K562 (cell line): ENCODE measurements around the gene PODN. TPM values are rescaled to one million over a fixed set of nuclear protein-coding genes. Genes with fewer than 3 reads are reported as not detected.

Experiments
- ATAC-seq: fragments of 200-7000 bp; cut with Tn5 transposase; 3 replicates; pipeline ENCODE4 v1.9.1; 2020; ENCODE audit warnings: moderate library complexity
- BruUV-seq: library from RNA; stranded (reverse); fragments of 400-500 nt; replicated peaks from 2 replicates; lab custom pipeline; 2021; lab: Mats Ljungman, UMichigan
- CTCF ChIA-PET: fragments of 300-600 bp; formaldehyde crosslinking; extraction: SDS; loops from one replicate; lab custom pipeline; 2021; ENCODE audit warnings: low intra/inter-chr PET ratio; lab: Yijun Ruan, JAX
- POLR2A ChIA-PET: fragments of 300-600, 350-650 bp; sonication (Branson Sonifier 250); formaldehyde crosslinking; extraction: SDS; loops from one replicate; lab custom pipeline; 2021; ENCODE audit warnings: antibody characterized with exemption, inconsistent platforms; lab: Yijun Ruan, JAX
- DNase-seq, 4 experiments: peaks; one replicate each; pipeline versions ENCODE4 v3.0.0 to v3.0.0-alpha.2; 2011 to 2018; ENCODE audit warnings: low spot score in 3 of 4, mixed read lengths in 3 of 4; ENCODE audit errors: extremely low read depth in 1 of 4
- FAIRE-seq: peaks from 2 replicates; lab custom pipeline; 2011; peaks lifted over from hg19 to GRCh38; lab: Jason Lieb, UNC
- H2AFZ ChIP-seq: 2 replicates; pipeline ENCODE4 v1.6.0; 2011; ENCODE audit warnings: low read depth, low read length, control low read depth, inconsistent platforms
- H3K27ac ChIP-seq: fragments of 200-600 bp; 3 replicates; pipeline ENCODE4 v1.8.0; 2011; ENCODE audit warnings: low read depth, mild to moderate bottlenecking, control low read depth, inconsistent platforms, low read length, moderate library complexity, mixed read lengths; ENCODE audit errors: extremely low read depth
- H3K27me3 ChIP-seq, 2 experiments: fragments of 300-600 bp in 1 of 2; 2 replicates in 1 of 2; 3 replicates in 1 of 2; pipeline versions ENCODE4 v1.6.0 to v1.8.0; 2011; ENCODE audit warnings: inconsistent platforms in 2 of 2, low read length in 2 of 2, mild to moderate bottlenecking in 1 of 2, mixed read lengths in 1 of 2, moderate library complexity in 1 of 2; ENCODE audit not compliant: control insufficient read depth in 2 of 2, insufficient read depth in 2 of 2
- H3K36me3 ChIP-seq: fragments of 300-600 bp; 3 replicates; pipeline ENCODE4 v1.8.0; 2011; ENCODE audit warnings: mild to moderate bottlenecking, low read length, inconsistent platforms; ENCODE audit not compliant: control insufficient read depth, insufficient read depth
- H3K4me1 ChIP-seq, 2 experiments: fragments of 200-600 bp in 1 of 2; replicated peaks in 1 of 2; 2 replicates in 1 of 2; 3 replicates in 1 of 2; pipeline versions ENCODE4 v1.5.1 to v1.8.0; 2011; ENCODE audit warnings: inconsistent platforms in 2 of 2, low read length in 2 of 2, mild to moderate bottlenecking in 1 of 2, mixed read lengths in 1 of 2, moderate library complexity in 1 of 2; ENCODE audit not compliant: control insufficient read depth in 2 of 2, insufficient read depth in 2 of 2
- H3K4me2 ChIP-seq: 2 replicates; pipeline ENCODE4 v1.6.1; 2011; ENCODE audit warnings: low read length, control low read depth, inconsistent platforms, mixed read lengths; ENCODE audit not compliant: insufficient read depth
- H3K4me3 ChIP-seq: fragments of 200-600 bp; sonication (generic), shearing (Covaris generic); 2 replicates; pipeline ENCODE4 v1.5.1; 2016; ENCODE audit warnings: control low read depth, inconsistent platforms
- H3K79me2 ChIP-seq: fragments of 200-600 bp; 3 replicates; pipeline ENCODE4 v1.8.0; 2011; ENCODE audit warnings: low read length, inconsistent platforms; ENCODE audit not compliant: control insufficient read depth, insufficient read depth
- H3K9ac ChIP-seq, 2 experiments: 2 replicates each; pipeline versions ENCODE4 v1.6.0 to v1.6.1; 2011; ENCODE audit warnings: low read depth in 2 of 2, low read length in 2 of 2, control low read depth in 1 of 2, inconsistent platforms in 1 of 2, mild to moderate bottlenecking in 1 of 2, mixed read lengths in 1 of 2; ENCODE audit not compliant: insufficient read depth in 1 of 2
- H3K9me1 ChIP-seq: one replicate; pipeline ENCODE4 v1.6.0; 2011; ENCODE audit warnings: inconsistent platforms, mild to moderate bottlenecking, low read length, moderate library complexity; ENCODE audit not compliant: control insufficient read depth, insufficient read depth
- H3K9me3 ChIP-seq: replicated peaks from 2 replicates; pipeline ENCODE4 v1.5.1; 2011; ENCODE audit warnings: low read depth, low read length, inconsistent platforms; ENCODE audit not compliant: control insufficient read depth, insufficient read depth
- H4K20me1 ChIP-seq: replicated peaks from 2 replicates; pipeline ENCODE4 v1.6.1; 2011; ENCODE audit warnings: low read length, inconsistent platforms, mixed read lengths; ENCODE audit not compliant: control insufficient read depth, insufficient read depth
- CAMTA2 ChIP-seq: fragments of 250-450 bp; sonication (Bioruptor Pico); conservative IDR thresholded peaks from 2 replicates; pipeline ENCODE4 v1.5.1; 2022
- ELF4 ChIP-seq: fragments of 450-650 bp; formaldehyde crosslinking; IDR thresholded peaks from 2 replicates; pipeline ENCODE4 v1.4.0; 2022; ENCODE audit warnings: missing genetic modification characterization
- FOXJ2 ChIP-seq: fragments of 200-800 bp; sonication (Bioruptor generic); IDR thresholded peaks from 2 replicates; pipeline ENCODE4 v1.6.1; 2016; ENCODE audit warnings: missing genetic modification characterization, missing compliant biosample characterization
- HLTF ChIP-seq: fragments of 450-650 bp; IDR thresholded peaks from 2 replicates; pipeline ENCODE4 v1.6.1; 2016
- KAT7 ChIP-seq: sonication (generic); formaldehyde crosslinking; IDR thresholded peaks from 2 replicates; pipeline ENCODE4 v1.8.0; 2022; ENCODE audit warnings: missing genetic modification reagents, mild to moderate bottlenecking, borderline replicate concordance
- MAZ ChIP-seq, 2 experiments: fragments of 450-650 bp in 1 of 2; sonication (generic) in 1 of 2; formaldehyde crosslinking; IDR thresholded peaks in 1 of 2; conservative IDR thresholded peaks in 1 of 2; 2 replicates each; pipeline versions ENCODE4 v1.4.0 to v1.5.0; 2020; ENCODE audit warnings: mild to moderate bottlenecking in 1 of 2, missing genetic modification reagents in 1 of 2
- MCM7 ChIP-seq, 2 experiments: fragments of 450-650 bp; IDR thresholded peaks; 2 replicates each; pipeline ENCODE4 v1.6.1; 2016 to 2018
- NFATC3 ChIP-seq: fragments of 450-650 bp; IDR thresholded peaks from 2 replicates; pipeline ENCODE4 v1.6.1; 2017; ENCODE audit warnings: mild to moderate bottlenecking
- NR2C1 ChIP-seq, 2 experiments: fragments of 450-650 bp; IDR thresholded peaks; 2 replicates each; pipeline ENCODE4 v1.6.1; 2017; ENCODE audit warnings: mild to moderate bottlenecking in 2 of 2, antibody characterized with exemption in 1 of 2, inconsistent platforms in 1 of 2, missing compliant biosample characterization in 1 of 2, missing genetic modification characterization in 1 of 2
- PHB2 ChIP-seq: fragments of 450-650 bp; IDR thresholded peaks from 2 replicates; pipeline ENCODE4 v1.6.1; 2017; ENCODE audit warnings: low read depth
- POLR2AphosphoS2 ChIP-seq: IDR thresholded peaks from 2 replicates; pipeline ENCODE4 v1.6.1; 2012; ENCODE audit warnings: low read length, improper control_type of control experiment
- POLR3A ChIP-seq: IDR thresholded peaks from 2 replicates; pipeline ENCODE4 v1.6.1; 2011; ENCODE audit warnings: borderline replicate concordance, mild to moderate bottlenecking, moderate library complexity; ENCODE audit not compliant: insufficient read length, insufficient read depth; ENCODE audit errors: extremely low read depth
- PPARD ChIP-seq: fragments of 250-450 bp; sonication (Bioruptor Pico); IDR thresholded peaks from 2 replicates; pipeline ENCODE4 v1.8.0; 2022; ENCODE audit warnings: inconsistent platforms, mild to moderate bottlenecking, moderate library complexity
- TCF7 ChIP-seq: sonication (generic); IDR thresholded peaks from 2 replicates; pipeline ENCODE4 v1.6.1; 2016; ENCODE audit warnings: antibody characterized with exemption, borderline replicate concordance
- ZNF12 ChIP-seq: sonication (generic); formaldehyde crosslinking; IDR thresholded peaks from 2 replicates; pipeline ENCODE4 v1.4.0; 2020; ENCODE audit warnings: mild to moderate bottlenecking, missing genetic modification reagents
- ZNF695 ChIP-seq: fragments of 450-650 bp; formaldehyde crosslinking; IDR thresholded peaks from 2 replicates; pipeline ENCODE4 v1.4.0; 2020; ENCODE audit warnings: mild to moderate bottlenecking, moderate library complexity
- in situ Hi-C: fragments of 300-500 bp; cut with MboI; formaldehyde crosslinking; loops from 4 replicates; pipeline ENCODE4 v1.15.0; 2018; ENCODE audit warnings: inconsistent platforms, mixed read lengths
- intact Hi-C: fragments of 100-400 bp; cut with micrococcal nuclease; formaldehyde crosslinking; loops from 2 replicates; pipeline ENCODE4 v1.14.2; 2022
- polyA plus RNA-seq, 8 experiments: library from polyadenylated mRNA; depleted of rRNA in 4 of 8; stranded (reverse) in 5 of 8; unstranded in 3 of 8; fragments of >200 nt; fragmentation: Nextera tagmentation in 2 of 8; fragmentation: Illumina TruSeq in 1 of 8; extraction: Ambion mirVana in 2 of 8; extraction: Trizol in 1 of 8; gene quantifications; 2 replicates each; pipeline versions ENCODE4 v1.2.1 to v1.2.3, GENCODE V29; 2011 to 2014; ENCODE audit warnings: inconsistent platforms in 1 of 8, missing spikeins in 1 of 8
- total RNA-seq, 7 experiments: library from RNA; depleted of rRNA in 6 of 7; stranded (reverse); fragments of >200 nt in 6 of 7; fragmentation: Illumina TruSeq in 2 of 7; extraction: Trizol in 2 of 7; gene quantifications; 2 replicates each; pipeline versions ENCODE4 v1.2.1 to v1.2.3, GENCODE V29; 2011 to 2021; ENCODE audit warnings: low replicate concordance in 1 of 7
- TF ChIP-seq, protein P1 (sequence below): sonication (generic); formaldehyde crosslinking; IDR thresholded peaks from 2 replicates; pipeline ENCODE4 v1.8.1; 2022; ENCODE audit warnings: missing genetic modification reagents
- TF ChIP-seq, protein P2 (sequence below): fragments of 250-450 bp; sonication (Bioruptor Pico); IDR thresholded peaks from 2 replicates; pipeline ENCODE4 v1.8.0; 2021; ENCODE audit warnings: borderline replicate concordance, mild to moderate bottlenecking, moderate library complexity; ENCODE audit not compliant: poor library complexity, severe bottlenecking
- TF ChIP-seq, protein P3 (sequence below): sonication (generic); formaldehyde crosslinking; IDR thresholded peaks from 2 replicates; pipeline ENCODE4 v1.8.1; 2023; ENCODE audit warnings: mild to moderate bottlenecking, missing genetic modification reagents

Gene PODN
- total and polyA plus RNA-seq, 9 of the 15 experiments (the other 6 are each of a cell fraction or from before 2014, with no cell fraction given), result not detected

DNA sequence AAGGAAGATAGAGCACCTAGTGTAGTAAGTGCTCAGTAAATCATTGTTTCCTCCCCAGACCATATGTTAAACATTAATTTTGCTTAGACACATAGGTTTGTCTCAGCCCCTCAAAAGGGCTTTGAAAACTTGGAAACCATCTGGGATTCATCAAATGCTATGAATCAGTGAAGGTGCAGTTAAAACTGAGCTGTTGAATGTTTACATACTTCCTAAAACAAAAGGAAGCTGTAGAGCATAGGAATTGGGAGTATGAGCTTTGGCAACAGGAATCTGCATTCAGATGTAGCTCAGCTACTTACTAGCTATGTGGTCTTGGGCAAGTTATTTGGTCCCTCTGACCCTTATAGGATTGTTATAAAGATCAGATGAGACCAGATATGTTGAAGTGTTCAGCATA, 18.7 kb upstream of the PODN start:
- H3K27ac ChIP-seq, result no peak overlapping the region
- ChIA-PET CTCF (no interaction called here), POLR2A (interaction anchor here (0.5 to 1.9 kb wide), 3 partner anchors 9 to 305 kb away, joined by 3 to 13 read pairs (median 4); no protein-coding TSS in a partner anchor)
- H4K20me1 ChIP-seq, result no peaks in the 10 kb centered on the region
- H2AFZ ChIP-seq, result no peak overlapping the region
- peaks cover 22% of the 10 kb centered on the region; the same call in 2 of the 3 replicates for H3K36me3 ChIP-seq
- BruUV-seq, result no TSS peak
- no peaks in the 10 kb centered on the region for H3K79me2 ChIP-seq
- ATAC-seq (no peak), DNase-seq (no peak), FAIRE-seq (no peak)
- no peaks in the 10 kb centered on the region for H3K9me1 ChIP-seq
- H3K27me3 ChIP-seq, result no peaks in the 10 kb centered on the region
- H3K4me2 ChIP-seq, result no peak overlapping the region
- TF ChIP-seq NFATC3, result no peak
- no peak for TF ChIP-seq NR2C1 (IDR thresholded peaks at IDR 0.05)
- no peak for TF ChIP-seq NR2C1 (tag; IDR thresholded peaks at IDR 0.05)
- TF ChIP-seq, protein P1, sequence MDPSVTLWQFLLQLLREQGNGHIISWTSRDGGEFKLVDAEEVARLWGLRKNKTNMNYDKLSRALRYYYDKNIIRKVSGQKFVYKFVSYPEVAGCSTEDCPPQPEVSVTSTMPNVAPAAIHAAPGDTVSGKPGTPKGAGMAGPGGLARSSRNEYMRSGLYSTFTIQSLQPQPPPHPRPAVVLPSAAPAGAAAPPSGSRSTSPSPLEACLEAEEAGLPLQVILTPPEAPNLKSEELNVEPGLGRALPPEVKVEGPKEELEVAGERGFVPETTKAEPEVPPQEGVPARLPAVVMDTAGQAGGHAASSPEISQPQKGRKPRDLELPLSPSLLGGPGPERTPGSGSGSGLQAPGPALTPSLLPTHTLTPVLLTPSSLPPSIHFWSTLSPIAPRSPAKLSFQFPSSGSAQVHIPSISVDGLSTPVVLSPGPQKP (CRISPR knock-in tag), result no peak
- TF ChIP-seq, protein P2, sequence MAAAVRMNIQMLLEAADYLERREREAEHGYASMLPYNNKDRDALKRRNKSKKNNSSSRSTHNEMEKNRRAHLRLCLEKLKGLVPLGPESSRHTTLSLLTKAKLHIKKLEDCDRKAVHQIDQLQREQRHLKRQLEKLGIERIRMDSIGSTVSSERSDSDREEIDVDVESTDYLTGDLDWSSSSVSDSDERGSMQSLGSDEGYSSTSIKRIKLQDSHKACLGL (CRISPR knock-in tag), result no peak
- no peak for TF ChIP-seq CAMTA2 (CRISPR knock-in tag)
- TF ChIP-seq POLR3A, result no peak
- TF ChIP-seq PPARD, result no peak
- TF ChIP-seq POLR2AphosphoS2, result no peak
- TF ChIP-seq TCF7, result no peak
- TF ChIP-seq KAT7 (CRISPR knock-in tag), result no peak
- no peak for TF ChIP-seq ZNF12 (CRISPR knock-in tag)
- no peak for TF ChIP-seq PHB2
- no peak for TF ChIP-seq ZNF695 (CRISPR knock-in tag)
- TF ChIP-seq FOXJ2 (tag), result no peak
- TF ChIP-seq HLTF, result no peak
- TF ChIP-seq MCM7 (IDR thresholded peaks at IDR 0.05), result no peak
- TF ChIP-seq, protein P3, sequence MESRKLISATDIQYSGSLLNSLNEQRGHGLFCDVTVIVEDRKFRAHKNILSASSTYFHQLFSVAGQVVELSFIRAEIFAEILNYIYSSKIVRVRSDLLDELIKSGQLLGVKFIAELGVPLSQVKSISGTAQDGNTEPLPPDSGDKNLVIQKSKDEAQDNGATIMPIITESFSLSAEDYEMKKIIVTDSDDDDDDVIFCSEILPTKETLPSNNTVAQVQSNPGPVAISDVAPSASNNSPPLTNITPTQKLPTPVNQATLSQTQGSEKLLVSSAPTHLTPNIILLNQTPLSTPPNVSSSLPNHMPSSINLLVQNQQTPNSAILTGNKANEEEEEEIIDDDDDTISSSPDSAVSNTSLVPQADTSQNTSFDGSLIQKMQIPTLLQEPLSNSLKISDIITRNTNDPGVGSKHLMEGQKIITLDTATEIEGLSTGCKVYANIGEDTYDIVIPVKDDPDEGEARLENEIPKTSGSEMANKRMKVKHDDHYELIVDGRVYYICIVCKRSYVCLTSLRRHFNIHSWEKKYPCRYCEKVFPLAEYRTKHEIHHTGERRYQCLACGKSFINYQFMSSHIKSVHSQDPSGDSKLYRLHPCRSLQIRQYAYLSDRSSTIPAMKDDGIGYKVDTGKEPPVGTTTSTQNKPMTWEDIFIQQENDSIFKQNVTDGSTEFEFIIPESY (CRISPR knock-in tag), result no peak
- no peak for TF ChIP-seq ELF4 (CRISPR knock-in tag)
- TF ChIP-seq MAZ (CRISPR knock-in tag; conservative IDR thresholded peaks at IDR 0.05 in 1 of 2, IDR thresholded peaks at IDR 0.05 in 1 of 2), result no peak
- H3K4me1 ChIP-seq, result peaks cover 10 to 18% of the 10 kb centered on the region in 2 experiments
- H3K9ac ChIP-seq, result no peak overlapping the region
- intact Hi-C loops, result no loop called here
- no peaks in the 10 kb centered on the region for H3K9me3 ChIP-seq
- no peak overlapping the region for H3K4me3 ChIP-seq
- in situ Hi-C loops, result no loop called here
